Activated T-cell treated with anti-CD3 and anti-CD28 coated beads for 48 hours (primary cell): ENCODE data around the gene DNASE1L1.

Experiments used
- DNase-seq: peaks from one replicate; pipeline ENCODE4 v3.0.0-alpha.2; 2020; ENCODE audit warnings: low read depth

Gene DNASE1L1

DNA sequence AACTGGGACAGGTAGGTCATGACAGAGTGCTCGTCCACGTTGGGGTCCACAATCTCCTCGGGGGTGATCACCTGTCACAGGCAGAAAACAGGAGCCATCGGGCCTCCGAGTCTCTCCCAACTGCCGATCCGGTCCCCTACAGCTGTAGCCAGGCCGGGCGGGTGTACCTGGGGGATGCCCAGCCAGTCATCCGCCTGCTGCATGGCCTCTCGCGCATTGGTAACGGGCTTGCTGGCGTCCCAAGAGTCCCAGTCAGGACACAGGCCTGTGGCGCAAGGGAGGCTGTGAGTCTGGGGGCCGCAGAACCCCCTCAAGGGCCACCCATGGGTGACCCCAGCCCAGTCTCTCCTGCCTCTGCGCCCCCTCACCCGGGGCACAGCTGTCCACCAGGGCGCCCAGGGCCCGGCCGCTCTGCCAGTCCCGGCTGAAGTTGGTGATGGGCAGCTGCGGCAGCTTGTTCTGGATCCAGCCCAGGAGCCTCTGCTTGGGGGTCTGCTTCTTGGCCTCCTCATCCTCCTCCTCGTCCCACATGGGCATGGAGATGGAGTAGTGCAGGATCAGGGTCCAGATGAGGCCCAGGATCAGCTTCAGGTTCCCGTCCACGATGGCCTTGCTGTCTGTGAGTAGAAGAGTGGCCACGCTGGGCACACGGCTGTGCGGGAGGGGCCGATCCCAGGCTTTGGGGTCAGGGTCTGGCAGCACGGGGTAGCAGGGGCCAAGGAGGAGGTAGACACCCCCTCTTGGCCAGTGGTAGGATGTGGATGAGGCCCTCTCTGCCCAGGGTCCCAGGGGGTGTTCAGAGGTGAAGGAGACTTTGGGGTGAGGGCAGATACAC lies 41.4 kb downstream of the DNASE1L1 start:
- no peak for DNase-seq

DNA sequence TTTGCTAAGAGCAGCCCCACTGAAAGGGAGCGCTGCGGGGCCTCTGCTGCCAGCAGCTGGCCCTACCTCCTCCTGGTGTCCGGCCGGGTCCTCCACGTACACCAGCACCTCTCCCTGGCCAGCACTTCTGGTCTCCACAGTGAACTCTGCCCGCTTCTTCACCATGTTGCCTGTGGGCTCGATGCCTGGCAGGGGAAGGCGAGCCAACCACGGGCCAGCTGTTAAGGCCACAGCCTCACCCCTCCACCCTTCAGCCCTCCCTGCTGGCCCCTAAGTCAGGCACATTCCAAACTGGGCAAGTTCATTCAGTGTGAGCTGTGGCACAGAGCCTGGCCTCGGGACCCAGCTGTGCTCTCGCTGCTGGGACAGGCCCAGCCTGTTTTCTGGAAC lies 42.4 kb downstream of the DNASE1L1 start:
- DNase-seq: no peak

GRCh38 chrX:154365997-154366665 lies 42.9 kb downstream of the DNASE1L1 start:
- no peak for DNase-seq

DNA sequence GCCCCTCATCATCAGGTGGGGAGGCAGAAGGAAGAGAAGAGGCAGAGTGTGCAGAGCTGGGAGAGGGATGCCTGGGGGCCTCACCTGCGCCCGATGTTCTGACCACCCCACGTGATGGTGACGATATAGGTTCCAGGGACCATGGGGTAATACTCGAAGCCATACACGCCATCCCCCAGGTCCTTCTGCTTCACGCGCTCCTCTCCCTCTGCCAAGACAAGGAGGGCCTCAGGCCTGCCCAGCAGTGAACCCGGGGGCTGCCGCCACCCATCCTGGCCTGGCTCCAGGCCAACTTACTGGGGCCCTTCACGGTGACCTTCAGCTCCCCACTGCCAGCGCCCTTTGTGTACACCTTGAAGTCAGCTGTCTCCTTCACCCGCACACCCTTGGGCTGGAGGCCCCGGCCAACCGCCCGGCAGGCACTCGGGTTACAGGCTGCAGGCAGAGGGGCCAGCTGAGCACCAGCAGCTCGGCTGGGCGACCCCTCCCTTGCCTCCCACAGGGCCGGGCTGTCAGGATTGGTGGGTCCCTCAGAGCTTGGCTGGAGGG lies 43.9 kb downstream of the DNASE1L1 start:
- DNase-seq: no peak

GRCh38 chrX:154363706-154364439 lies 45.2 kb downstream of the DNASE1L1 start:
- no peak for DNase-seq

GRCh38 chrX:154362085-154362742 lies 46.8 kb downstream of the DNASE1L1 start:
- DNase-seq: no peak

DNA sequence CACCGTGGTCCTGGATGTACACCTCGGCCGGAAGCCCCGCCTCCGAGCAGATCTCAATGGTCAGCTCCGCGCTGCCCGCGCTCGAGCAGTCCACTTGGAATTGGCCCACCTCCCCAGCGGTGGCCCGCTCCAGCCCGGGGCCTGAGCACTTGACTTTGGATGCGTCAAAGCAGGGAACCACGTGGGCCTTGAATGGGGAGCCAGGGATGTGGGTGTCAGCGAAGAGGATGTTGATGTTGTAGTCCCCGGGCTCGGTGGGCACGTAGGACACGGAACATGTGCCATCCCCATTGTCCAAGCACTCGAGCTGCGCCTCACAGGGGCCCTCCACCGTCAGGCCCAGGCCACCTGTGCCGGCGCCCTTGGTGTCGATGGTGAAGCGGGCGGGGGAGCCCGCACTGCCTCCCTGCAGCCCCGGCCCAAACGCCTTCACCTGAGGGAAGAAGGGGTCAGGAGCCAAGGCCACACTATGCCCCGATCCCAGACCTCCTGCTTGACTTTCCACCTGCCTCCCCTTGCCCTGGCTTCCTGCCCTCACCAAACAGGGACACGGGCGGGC lies 48.8 kb downstream of the DNASE1L1 start:
- DNase-seq: no peak

DNA sequence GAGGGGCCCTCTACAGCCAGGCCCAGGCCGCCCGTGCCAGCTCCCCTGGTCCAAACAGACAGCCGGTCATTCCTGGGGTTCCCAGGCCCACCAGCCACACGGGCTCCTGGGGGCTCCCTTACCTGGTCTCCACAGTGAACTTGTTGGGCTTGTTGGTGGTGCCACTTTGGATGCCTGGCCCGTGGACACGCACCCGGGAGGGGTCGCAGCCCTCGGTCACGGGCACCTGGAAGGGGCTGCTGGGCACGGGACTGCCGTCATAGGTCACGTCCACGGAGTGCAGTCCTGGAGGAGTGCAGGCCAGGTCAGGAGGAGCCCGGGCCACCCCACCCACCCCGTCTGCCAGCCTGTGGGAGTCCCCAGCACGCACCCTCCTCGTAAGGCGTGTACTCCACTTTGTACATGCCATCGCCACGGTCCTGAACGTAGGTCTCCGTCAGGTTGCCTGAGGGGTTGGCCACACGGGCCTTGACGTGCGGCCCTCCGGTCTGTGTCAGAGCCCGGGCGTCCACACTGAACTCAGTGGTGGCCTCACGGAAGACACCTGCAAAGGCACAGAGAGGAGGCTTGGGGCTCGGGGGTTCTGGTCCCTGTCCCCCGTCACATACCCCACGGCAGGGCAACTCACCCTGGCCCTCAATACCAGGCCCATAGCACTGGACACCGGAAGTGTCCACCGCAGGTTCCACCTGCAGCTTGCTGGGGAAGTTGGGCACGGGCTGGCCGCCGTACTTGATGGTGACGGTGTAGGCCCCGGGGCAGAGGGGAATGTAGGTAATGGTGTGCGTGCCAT lies 49.5 kb downstream of the DNASE1L1 start:
- no peak for DNase-seq

GRCh38 chrX:154358829-154359228 lies 50.2 kb downstream of the DNASE1L1 start:
- DNase-seq: no peak

DNA sequence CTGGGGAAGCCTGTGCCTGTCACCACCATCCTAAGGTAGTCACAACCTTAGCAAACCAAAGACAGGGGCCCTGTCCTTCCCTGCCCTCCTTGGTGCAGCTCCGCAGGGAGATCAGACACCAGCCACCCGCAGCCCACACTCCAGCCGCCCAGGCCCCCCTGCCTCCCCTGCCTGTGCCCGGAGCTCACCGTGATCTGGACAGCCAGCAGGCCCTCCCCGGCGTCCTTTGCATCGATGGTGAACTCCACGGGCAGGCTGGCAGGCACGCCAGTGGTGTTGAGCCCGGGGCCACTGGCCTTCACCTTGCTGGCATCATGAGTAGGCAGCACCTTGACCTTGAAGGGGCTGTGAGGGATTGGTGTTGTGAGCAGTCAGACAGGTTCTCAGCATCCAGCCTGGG lies 51.0 kb downstream of the DNASE1L1 start:
- DNase-seq: no peak

GRCh38 chrX:154357205-154357604 lies 51.8 kb downstream of the DNASE1L1 start:
- no peak for DNase-seq

DNA sequence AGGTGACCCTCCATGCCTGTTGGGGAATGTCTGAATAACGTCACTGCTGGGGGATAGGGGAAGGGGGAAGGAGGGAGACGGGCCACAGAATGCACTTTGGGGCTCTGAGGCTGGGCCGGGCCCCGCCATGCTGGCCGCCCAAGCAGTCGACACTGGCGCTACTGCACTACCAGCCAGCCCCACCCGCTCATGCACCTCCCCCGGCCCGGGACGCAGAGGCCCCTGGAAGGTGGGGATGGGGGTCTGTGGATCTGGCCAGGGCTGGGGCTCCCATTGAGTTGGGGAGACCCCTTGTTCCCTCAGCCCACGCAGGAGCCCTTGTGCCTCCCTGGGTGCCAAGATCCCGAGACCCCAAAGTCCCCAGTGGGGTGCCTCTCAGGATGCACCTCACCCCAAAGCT lies 52.5 kb downstream of the DNASE1L1 start:
- DNase-seq: no peak

DNA sequence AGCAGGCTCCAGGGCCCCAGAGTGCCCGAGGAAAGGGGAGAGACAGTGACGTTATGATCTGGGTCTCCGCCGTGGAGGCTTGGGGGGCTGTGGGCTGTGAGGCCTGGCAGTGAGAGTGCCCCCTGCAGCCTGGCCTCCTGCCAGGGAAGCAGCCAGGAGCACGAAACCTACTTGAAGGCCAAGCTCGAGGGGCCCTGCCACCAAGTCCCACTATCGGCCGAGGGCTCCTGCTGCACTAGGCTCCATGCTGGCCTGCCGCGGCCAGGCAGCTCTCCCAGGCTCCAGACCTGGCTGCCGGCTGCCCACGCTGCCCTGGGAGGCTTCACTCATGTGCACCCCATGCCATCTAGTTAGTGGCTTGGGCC lies 53.3 kb downstream of the DNASE1L1 start:
- no peak for DNase-seq

GRCh38 chrX:154355094-154355775 lies 53.8 kb downstream of the DNASE1L1 start:
- DNase-seq: no peak

GRCh38 chrX:154354516-154354915 lies 54.5 kb downstream of the DNASE1L1 start:
- no peak for DNase-seq

DNA sequence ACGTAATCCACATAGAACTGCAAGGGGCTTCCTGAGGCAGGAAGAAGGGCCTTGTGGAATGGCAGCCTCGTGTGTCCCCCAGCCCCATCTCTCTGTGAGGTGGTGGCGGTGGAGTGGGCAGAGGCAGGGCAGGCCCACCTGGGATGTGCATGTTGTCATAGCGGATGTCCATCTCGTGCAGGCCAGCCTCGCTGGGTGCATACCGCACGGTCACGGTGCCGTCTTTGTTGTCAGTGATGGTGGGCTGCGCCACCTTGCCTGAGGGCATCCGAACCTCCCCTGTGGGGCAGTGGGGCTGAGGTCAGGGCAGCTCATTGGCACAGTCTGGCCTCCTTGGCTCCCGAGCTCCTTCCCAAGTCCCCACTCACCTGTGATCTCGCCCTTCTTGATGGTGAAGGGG lies 55.0 kb downstream of the DNASE1L1 start:
- DNase-seq: no peak

DNA sequence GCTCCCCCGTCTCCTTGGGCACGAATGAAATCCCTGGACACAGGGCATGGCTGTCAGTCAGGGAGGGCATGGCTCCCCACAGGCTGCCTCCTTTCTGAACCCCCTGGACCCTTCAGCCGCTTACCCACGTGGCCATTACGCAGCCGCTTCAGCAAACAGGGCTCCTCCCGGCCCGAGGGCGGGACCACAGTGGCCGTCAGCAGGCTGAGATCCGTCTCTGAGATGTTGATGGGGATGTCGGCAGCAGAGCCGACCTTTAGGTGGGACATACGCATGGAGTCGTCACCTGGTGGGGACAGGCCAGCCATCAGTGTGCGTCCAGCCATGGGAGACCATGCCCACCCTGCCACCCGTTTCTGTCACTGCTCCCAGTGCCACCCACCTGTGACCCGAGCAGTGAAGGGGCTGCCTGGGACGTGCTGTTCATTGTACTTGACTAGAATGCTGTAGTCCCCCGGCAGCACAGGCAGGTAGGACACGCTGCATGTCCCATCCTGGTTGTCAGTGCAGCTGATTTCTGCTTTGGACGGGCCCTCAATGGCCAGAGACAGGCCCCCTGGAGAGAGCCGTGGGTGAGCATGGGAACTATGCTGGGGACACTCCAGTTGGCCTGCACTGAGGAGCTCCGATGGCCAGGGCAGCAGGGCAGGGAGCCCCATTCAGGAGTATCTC lies 55.7 kb downstream of the DNASE1L1 start:
- DNase-seq: no peak

DNA sequence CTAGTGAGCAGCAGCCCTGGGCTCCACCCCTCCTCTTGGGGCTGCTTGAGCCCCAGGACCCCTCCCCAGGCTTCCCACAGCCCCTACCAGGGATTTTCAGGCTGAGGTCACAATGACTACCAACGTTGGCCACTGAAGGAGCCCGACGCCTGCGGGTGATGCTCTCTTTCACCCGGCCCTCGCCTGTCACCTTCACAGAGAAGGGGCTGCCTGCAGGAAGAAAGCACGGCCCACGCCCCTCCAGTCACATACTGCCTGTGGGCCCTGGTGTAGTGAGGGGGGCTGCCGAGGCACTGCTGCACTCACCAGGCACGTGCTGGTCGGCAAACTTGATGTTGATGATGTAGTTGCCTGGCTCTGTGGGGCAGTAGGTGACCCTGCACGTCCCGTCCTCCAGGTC lies 56.6 kb downstream of the DNASE1L1 start:
- DNase-seq: no peak

DNA sequence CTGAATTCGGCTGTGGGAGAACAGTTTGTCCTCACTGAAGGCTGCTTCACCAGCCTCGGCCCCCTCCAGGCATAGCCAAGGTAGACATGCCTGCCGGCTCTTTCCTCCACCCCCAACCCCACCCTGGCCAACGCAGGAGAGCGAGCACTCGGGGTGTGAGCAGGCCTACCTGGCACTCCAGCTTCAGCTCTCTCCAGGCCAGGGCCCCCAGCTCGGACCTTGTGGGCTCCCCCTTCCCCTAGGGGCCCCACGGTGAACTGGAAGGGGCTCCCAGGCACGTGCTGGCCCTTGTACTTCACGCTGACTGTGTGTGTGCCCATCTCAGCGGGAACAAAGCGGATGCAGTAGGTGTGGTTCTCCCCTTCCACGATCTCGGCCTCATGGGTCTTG lies 57.0 kb downstream of the DNASE1L1 start:
- DNase-seq: no peak
